Stimulated activated CD8-positive, alpha-beta memory T cell treated with anti-CD3 and anti-CD28 coated beads, Interleukin-15, amount 100 ng/mL, for 4 hours (primary cell): Measurements from ENCODE around the gene PLLP.
"Not testable (repeated sequence)": the region's sequence is repeated elsewhere in the genome, so short reads cannot be mapped to it uniquely, and the experiment has no call there.

Experiments used
- DNase-seq, 2 donors: peaks; one replicate each; pipeline ENCODE4 v3.0.0-alpha.2; 2020; ENCODE audit warnings: low read depth in 2 of 2

Gene PLLP

DNA sequence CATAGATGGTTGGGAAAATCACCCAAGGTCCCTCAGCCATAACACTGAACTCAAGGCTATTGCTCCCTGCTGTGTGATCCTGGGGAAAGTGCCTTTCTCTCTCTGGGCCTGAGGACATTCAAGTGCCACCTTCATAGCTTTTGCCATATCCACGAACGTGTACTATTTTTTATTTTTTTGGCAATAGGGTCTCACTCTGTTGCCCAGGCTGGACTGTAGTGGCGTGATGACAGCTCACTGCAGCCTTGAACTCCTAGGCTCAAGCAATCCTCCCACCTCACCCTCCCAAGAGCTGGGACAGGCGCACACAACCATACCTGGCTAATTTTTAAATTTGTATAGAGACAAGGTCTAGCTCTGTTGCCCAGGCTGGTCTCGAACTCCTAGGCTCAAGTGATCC, 10.6 kb downstream of the PLLP start:
- no peak for DNase-seq

DNA sequence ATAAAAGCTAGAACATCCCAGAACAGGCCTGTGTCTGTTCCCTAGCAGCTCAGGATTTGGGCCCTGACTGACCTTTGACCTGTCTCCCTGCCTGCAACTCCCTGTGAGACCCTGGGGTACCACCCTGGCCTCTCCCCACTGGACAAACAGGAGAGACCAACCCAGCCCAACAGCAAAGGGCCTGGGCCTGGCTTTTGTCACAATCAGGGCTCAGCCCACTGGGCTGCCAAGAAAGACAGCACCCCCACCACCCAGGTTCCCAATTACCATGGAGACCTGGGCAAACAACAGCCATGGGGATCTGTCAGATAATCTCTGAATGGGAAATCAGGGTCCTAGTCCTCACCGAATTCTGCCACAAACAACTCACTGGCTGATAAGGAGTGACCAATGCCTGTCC, 11.1 kb downstream of the PLLP start:
- no peak for DNase-seq

DNA sequence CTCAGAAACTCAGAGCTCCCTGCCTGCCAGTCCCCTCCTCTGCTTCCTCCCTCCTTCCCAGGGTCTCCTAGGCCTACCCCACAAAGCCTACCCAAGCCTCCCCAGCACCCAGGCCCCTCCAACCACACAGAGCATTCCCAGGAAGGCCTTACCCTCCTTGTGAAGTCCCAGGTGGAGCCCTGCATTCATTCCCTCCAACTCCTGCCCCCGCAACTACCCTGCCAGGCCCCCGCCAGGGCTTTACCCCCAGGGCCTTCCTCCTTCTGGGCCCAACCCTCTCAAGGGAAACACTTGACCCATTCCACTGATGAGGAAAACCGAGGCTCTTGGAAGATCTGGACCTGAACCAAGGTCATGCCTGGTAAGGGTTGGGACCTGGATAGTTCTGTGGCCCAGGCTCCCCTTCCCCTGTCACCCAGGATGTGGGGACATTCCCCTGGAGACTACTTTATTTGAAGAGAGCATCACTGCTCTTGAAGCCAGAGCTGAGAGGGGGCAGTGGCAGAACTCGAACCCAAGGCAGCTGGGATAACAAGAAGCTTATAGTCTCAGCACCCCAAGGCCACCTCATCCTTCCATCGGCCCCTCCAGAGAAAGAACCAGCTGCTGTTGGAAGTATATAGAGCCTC, 12.5 kb downstream of the PLLP start:
- DNase-seq, result no peak

DNA sequence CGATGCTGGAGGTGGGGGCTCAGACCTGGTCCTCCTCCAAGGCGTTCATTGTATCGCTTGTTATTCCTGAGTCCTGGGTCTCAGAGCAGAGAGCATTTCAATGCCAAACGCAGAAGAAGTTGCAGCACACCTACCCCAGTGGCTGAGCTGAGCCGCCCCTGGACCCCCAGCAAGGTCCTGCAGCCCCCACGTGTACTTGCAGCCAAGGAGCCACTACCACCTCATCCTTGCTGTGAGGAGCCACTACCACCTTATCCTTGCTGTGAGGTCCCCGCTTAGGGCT, 13.5 kb downstream of the PLLP start:
- no peak for DNase-seq

DNA sequence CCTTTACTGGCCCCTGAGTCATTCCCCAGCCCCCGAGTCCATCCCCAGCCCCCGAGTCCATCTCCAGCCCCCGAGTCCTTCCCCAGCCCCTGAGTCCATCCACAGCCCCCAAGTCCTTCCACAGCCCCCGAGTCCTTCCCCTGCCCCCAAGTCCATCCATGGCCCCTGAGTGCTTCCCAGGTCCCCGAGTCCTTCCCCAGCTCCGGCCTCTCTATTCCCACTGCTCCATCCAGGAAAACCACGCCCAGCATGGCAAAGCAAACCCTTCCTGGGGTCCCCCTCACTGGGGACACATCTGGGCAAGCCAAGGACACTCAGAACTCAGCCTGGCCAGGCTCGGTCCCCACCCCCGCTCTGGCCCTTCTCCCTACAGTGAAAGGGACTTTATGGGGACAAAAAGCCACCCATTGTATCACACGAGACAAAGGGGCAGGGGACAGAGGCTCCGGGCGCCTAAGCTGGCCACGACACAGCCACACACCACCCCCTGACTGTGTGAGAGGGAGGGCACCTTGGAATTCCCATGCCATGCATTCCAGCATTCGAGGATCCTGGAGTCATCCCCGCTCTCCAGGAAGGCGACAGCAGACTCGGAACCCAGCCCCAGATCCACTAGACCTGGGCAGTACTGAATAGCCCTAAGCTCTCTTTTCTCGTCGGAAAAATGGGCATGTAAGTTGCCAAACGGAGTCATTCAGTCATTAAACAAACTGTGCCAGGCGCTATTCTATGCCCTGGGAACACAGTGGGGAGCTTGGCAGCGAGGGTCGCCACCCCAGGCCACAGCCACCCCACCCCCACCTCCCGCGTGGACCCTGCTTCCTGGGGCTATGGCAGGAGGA, 14.0 kb downstream of the PLLP start:
- no peak for DNase-seq

DNA sequence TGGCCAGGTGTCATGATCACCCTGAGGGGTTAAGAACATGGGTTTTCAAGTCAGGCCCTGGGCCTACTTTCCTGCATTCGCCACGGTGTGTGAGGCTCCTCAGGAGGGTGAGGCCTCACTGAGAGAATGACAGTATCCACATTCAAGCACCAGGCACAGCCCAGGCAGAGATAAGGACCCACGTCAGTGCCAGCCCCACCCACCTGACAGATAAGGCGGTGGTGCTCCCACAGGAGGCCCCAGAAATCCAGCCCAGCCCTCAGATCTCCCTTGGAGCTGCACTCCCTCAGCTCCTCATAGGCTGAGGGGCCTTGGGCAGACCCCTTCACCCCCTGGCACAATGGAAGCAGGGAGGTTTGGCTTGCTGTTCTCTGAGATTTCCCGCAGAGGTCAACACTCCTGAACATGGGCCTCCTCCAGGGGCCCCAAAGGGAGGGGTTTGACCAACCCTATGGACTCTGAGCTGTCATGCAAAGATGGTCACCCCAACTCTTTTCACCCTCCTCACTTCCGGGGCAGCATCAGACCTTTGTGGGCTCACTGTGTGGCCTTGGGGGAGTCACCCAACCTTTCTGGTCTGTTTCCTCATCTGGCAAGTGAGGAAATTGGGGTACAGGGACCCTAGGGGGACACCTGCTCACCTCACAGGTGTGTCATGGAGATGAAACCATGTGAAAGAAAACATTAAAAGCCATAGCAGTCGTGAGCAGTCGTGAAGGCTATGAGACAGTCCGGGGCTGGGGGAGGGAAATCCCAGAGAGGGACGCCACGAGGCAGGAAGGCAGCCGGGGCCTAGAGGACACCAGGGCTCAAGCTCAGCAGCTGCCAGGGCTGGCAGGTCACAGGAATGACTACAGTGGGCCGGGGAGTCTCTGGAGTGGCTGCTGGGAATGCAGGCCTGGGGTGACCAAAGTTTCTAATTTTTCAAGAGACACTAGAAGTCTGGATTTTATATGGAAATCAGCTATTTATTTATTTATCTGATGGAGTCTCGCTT, 15.4 kb downstream of the PLLP start:
- DNase-seq, result no peak

DNA sequence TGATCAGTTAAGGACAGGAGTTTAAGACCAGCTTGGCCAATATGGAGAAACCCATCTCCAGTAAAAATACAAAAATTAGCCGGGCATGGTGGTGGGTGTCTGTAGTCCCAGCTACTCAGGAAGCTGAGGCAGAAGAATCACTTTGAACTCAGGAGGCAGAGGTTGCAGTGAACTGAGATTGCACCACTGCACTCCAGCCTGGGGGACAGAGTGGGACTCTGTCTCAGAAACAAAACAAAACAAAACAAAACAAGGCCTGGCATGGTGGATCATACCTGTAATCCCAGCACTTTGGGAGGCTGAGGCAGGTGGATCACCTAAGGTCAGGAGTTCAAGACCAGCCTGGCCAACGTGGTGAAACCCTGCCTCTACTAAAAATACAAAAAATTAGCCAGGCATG, 17.1 kb downstream of the PLLP start:
- not testable (repeated sequence) for DNase-seq

DNA sequence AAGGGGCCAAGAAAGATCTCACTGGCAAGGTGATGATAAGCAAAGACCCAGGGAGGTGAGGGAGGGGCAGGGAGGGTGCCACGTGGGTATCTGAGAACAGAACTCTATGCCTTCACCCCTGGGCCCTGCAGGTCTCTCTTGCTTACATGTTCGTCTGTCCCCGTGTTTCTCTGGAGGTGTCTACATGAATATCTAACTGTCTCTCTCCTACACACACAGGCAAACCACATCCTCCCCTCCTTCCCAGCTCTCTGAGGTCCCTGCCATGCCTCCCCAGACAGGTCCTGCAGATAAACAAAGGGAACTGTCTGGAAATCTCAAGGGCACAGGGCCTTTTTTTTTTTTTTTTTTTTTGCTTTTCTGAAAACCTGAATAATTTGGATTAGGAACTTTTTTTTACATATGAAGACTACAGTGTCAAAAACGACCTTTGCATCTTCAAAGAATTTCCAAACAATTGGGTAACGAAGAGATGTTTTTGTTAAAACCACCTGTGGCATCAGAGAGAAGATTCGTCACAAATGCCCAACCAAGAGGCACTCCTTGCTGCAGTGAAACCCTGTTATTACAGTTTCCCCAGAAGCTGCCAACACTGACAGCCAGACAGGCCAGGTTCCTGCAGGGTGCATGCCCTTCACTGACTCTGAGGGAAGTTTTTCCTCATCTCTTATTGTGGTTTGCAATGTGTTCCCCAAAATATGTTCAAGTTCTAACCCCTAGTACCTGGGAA, 17.8 kb downstream of the PLLP start:
- DNase-seq, result no peak

DNA sequence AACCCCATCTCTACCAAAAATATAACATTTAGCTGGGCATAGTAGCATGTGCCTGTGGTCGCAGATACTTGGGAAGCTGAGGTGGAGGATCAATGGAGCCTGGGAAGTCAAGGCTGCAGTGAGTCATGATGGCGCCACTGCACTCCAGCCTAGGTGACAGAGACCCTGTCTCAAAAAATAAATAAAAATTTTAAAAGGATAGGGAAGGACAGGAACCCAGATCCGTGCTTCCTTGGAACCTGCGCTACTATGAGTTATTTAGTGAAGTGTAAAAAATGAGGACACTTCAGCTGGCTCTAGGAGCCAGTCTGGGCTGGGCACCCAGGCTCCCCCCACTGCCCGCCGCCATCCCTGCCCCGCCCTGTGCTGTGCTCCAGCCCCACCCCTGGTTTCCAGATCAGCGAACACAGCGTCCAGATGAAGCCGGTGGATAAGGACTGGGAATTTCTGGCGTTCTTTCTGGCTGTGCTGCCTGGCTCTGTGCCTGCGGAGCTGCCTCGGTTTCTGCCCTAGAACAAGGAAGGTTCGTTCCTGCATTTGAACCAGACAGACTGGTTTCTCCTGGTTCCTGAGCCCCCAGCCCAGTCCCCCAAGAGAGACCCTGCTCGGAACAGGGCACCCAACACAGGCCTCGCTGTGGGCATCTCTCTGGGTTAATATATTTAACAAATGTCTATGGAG, 18.5 kb downstream of the PLLP start:
- DNase-seq, result no peak

DNA sequence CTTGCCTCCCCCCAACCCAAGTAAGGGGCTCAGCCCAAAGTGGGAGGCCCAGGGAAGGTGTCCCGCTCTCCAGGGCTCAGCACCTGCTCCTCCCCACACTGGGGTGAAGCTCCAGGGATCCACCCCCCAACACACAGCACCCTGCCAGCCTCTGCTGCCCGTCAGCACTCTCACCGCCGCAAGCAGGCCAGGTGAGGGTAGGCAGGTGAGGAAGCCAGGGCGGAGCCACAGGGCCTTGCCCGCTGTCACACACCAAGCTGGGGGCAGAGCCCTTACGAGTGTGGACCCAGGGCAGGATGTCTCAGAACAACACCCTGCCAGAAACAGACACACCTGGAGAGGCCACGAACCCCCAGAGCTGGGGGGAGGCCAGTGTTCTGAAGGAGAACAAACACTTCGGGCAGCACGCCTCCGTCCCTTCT, 19.5 kb downstream of the PLLP start:
- no peak for DNase-seq

DNA sequence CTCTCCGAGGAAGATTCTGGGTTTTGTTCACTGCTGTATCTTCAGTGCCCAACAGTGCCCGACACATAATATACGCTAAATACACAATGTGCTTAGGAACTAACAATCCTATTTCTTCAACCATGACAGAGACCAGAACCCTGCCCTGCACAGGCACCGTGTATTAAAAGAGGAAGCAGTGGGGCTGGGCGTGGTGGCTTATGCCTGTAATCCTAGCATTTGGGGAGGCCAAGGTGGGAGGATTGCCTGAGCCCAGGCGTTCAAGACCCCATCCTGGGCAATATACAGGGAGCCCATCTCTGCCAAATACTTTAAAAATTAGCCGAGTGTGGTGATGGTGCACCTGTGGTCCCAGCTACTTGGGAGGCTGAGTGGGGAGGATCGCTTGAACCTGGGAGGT, 20.1 kb downstream of the PLLP start:
- DNase-seq, result no peak

DNA sequence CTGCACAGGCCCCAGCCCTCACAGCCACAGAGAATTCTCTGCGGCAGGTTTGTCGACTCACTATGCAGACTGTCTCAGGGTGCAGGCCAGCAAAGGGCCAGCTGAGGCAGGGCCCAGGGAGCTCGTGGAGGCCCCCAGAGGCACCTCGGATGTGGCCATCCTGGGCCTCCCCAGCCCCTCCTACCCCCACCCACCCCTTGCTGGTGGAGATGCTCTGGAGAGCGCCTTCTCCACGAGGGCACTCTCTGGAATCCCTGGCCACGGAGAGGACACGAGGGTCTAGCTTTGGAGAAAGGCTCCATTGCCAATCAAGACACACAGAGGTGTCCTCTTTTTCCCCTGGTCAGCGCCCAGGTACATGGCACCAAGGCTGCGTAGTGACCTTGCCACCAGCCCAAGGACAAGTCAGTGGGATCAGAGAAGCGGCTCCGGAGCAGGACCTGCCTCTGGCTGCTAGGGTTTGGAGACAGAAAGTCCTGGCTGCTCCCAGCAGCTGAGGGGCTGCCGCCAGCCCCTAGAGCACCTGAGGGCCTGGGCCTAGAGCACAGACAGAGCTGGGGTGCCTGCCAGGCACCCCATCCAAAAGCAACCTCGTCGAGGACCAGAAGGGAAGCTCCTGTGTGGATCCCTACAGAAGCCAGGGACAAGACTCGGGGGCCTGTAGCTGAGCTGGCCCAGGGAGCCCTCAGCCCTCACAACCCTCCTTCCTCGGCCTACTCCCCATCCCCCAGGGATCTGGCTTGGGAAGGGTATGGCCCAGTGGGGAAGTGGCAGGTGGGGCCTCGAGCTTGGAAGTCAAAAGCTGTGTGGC, 20.7 kb downstream of the PLLP start:
- DNase-seq, result no peak

DNA sequence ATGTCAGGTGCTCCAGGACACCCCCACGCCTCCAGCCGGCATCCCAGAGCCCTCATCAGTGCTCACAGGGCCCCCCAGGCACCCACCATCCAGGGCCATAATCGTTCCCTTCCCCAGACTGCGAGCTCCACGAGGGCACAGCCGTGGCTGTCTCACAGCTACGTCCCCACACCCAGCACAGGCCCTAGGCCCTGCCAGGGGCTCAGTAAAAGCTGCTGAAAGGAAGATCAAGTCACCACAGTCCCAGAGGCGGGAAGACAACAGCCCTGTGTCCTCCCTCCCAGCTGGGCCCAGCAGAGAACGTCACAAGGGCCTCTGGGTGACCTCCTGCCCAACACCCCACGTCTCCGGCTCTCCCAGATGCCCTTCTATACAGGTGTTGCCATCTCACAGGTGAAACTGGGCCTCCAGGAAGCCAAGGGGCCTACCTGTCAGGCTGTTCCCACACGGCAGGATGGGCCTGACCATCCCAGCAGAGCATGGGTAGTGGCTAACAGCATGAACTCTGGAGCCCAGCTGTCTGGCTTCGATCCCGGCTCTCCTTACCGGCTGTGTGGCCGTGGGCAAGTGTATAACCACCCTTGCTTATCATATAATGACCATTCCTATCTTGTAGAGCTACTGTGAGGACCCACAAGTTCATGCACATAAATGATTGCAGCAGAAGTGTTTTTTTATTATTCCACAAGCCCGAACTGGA, 21.5 kb downstream of the PLLP start:
- no peak for DNase-seq

DNA sequence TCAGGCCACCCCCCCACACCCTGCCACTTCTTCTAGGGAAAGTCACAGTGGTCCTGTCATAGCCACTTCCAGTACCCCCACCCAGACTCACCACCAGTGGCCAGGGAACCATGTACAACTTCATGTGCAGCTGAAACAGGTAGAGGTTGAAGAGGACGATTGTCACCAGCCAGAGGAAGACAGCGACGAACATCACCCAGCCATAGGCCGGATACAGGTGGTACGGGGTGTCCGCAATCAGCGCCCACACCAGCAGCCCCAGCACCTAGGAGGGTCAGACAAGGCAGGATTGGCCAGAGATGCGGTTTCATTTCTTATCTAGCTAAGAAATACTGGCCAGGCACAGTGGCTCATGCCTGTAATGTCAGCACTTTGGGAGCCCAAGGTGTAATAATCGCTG, 22.7 kb downstream of the PLLP start:
- DNase-seq, result no peak

DNA sequence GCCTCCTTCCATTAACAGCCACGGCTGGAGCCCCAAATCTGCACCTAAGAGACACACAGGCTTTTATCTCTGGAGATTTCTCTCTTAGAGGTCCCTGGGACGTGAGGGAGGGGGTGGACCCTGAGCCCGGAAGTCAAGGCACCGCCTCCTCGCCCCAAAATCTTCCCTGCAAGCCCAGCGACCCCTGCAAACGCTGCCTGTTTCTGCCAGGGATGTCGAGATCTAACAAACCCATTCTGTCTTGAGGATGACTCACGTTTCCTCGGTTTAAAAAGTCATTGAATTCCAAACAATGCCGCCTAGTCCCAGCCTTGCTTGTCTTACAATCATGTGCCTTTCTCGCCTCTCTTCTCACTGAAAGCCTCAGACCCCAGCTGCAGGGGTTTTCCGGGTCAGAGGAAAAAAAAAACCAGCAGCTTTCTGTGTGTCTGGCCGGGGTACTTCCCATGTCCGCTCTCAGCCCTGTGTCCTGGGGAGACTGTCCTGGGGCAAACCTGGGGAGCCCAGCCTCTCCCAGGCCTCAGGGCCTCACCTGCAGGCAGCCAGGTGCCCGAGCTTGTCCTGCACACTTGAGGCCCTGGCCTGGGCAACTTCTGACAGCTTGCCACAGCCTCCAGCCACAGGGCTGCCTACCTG, 24.1 kb downstream of the PLLP start:
- no peak for DNase-seq

DNA sequence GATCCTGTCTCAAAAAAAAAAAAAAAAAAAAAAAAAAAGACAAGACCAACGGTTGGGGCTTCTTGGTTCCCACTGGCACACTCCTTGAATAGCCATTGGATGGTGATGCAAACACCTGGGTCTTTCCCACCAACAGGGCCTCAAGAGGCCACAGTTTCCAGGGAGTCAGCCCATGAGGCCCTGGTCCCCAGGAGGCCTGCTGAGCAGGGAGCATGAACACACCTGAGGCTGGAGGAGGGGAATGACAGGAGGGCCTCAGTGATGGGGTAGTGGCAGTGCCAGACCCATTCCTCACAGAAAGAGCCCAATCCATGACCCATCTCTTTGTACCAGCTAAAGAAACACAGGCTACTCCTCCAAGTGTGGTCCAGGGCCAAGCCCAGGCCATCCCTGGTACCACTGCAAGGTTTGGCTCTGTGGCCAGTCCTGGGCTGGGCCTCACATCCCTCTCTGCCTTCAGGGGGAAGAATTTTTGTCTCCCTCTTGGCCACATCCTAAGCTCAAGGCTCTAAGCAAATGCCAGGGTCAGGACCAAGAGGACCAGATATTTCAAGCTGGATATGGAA, 25.5 kb downstream of the PLLP start:
- no peak for DNase-seq

DNA sequence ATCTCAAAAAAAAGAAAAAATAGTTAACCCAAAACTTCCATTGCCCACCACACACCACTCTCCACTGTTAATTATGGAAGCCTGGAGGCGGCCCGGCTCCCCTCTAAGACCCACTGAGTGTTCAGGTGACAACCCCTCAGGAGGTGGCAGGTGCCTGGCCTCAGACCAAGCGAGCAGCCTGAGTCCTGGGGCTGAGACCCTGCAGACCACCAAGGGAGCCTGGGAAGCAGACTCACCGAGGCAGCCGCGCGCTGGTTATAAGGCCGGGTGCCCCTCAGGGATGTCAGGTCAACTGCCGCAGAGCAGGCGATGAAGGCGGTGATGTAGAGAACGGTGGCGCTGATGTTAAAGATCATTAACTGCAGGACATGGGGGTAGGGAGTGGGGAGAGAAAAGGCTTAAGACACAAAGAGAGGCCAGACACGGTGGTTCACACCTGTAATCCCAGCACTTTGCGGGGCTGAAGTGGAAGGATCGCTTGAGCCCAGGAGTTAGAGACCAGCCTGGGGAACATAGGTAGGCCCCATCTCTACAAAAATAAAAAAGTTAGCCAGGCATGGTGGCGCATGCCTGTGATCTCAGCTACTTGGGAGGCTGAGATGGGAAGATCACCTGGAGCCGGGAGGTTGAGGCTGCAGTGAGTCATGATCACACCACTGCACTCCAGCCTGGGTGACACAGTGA, 26.1 kb downstream of the PLLP start:
- no peak for DNase-seq

DNA sequence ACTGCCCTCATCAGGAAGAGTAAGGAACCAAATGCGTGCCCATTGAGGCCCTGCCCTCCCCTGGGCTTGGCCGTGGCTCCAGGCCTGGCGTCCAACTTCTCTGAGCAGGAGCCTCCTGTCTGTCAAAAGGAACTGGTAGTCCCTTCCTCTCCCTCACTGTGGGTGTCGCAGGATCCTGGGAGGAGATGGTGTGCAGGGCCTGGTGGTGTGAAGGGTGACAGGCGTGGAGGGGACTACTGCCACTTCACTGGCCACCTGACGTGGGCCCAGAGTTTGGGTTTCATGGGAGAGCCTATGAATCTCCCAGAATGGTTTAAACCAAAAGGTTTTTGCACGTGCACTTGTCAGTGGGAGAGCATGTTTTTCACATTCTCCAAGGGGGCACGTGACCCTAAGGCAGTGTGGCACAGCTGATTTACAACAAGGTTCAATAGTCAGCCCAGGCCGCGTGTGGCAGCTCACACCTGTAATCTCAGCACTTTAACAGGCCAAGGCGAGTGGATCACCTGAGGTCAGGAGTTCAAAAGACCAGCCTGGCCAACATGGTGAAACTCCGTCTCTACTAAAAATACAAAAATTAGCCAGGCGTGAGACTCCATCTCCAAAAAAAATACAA, 26.9 kb downstream of the PLLP start:
- DNase-seq, result no peak
